HEK293T (cell line): ENCODE results near the gene LRRC58.
"Not testable (repeated sequence)": the region's sequence is repeated elsewhere in the genome, so short reads cannot be mapped to it uniquely, and the experiment has no call there.

ENCODE experiments used
- CTCF ChIA-PET: fragments of 350-600 bp; formaldehyde crosslinking; extraction: SDS; loops from one replicate; lab custom pipeline; 2021; ENCODE audit warnings: antibody characterized with exemption, inconsistent platforms; lab: Yijun Ruan, JAX
- POLR2A ChIA-PET: fragments of 350-600 bp; formaldehyde crosslinking; extraction: SDS; loops from one replicate; lab custom pipeline; 2020; ENCODE audit warnings: antibody characterized with exemption, inconsistent platforms; lab: Yijun Ruan, JAX
- DNase-seq: peaks from one replicate; pipeline ENCODE4 v3.0.0; 2012; ENCODE audit warnings: mixed read lengths; ENCODE audit errors: extremely low spot score
- ARNT ChIP-seq: fragments of 450-650 bp; IDR thresholded peaks from 2 replicates; pipeline ENCODE4 v1.6.1; 2017; ENCODE audit warnings: mild to moderate bottlenecking
- BHLHE40 ChIP-seq: fragments of 450-650 bp; IDR thresholded peaks from 2 replicates; pipeline ENCODE4 v1.6.1; 2016; ENCODE audit warnings: mild to moderate bottlenecking, moderate library complexity, borderline replicate concordance
- CTBP1 ChIP-seq: fragments of 450-650 bp; IDR thresholded peaks from 2 replicates; pipeline ENCODE4 v1.6.1; 2016; ENCODE audit warnings: borderline replicate concordance
- ELF4 ChIP-seq: fragments of 450-650 bp; IDR thresholded peaks from 2 replicates; pipeline ENCODE4 v1.6.1; 2017; ENCODE audit warnings: antibody characterized with exemption
- FOXA1 ChIP-seq: fragments of 450-650 bp; IDR thresholded peaks from 2 replicates; pipeline ENCODE4 v1.6.1; 2016; ENCODE audit warnings: mild to moderate bottlenecking
- FOXK2 ChIP-seq: fragments of 450-650 bp; IDR thresholded peaks from 2 replicates; pipeline ENCODE4 v1.6.1; 2016; ENCODE audit warnings: mild to moderate bottlenecking
- FOXM1 ChIP-seq: fragments of 450-650 bp; IDR thresholded peaks from 2 replicates; pipeline ENCODE4 v1.6.1; 2017; ENCODE audit warnings: mild to moderate bottlenecking, borderline replicate concordance
- HDGF ChIP-seq: fragments of 450-650 bp; IDR thresholded peaks from 2 replicates; pipeline ENCODE4 v1.6.1; 2017; ENCODE audit warnings: antibody characterized with exemption, borderline replicate concordance
- L3MBTL2 ChIP-seq: fragments of 450-650 bp; conservative IDR thresholded peaks from 2 replicates; pipeline ENCODE4 v1.6.1; 2016; ENCODE audit warnings: mild to moderate bottlenecking
- LEF1 ChIP-seq: fragments of 450-650 bp; IDR thresholded peaks from 2 replicates; pipeline ENCODE4 v1.6.1; 2017; ENCODE audit warnings: mild to moderate bottlenecking, borderline replicate concordance
- NFRKB ChIP-seq: fragments of 450-650 bp; IDR thresholded peaks from 2 replicates; pipeline ENCODE4 v1.6.1; 2016; ENCODE audit warnings: mild to moderate bottlenecking, moderate library complexity
- PKNOX1 ChIP-seq: fragments of 450-650 bp; IDR thresholded peaks from 2 replicates; pipeline ENCODE4 v1.6.1; 2016
- SP1 ChIP-seq: fragments of 450-650 bp; IDR thresholded peaks from 2 replicates; pipeline ENCODE4 v1.6.1; 2017
- SUZ12 ChIP-seq: fragments of 450-650 bp; IDR thresholded peaks from 2 replicates; pipeline ENCODE4 v1.6.1; 2016; ENCODE audit warnings: mild to moderate bottlenecking
- TARDBP ChIP-seq: fragments of 450-650 bp; IDR thresholded peaks from 2 replicates; pipeline ENCODE4 v1.6.1; 2016
- ZNF384 ChIP-seq: fragments of 450-650 bp; IDR thresholded peaks from 2 replicates; pipeline ENCODE4 v1.6.1; 2016

Gene LRRC58

DNA sequence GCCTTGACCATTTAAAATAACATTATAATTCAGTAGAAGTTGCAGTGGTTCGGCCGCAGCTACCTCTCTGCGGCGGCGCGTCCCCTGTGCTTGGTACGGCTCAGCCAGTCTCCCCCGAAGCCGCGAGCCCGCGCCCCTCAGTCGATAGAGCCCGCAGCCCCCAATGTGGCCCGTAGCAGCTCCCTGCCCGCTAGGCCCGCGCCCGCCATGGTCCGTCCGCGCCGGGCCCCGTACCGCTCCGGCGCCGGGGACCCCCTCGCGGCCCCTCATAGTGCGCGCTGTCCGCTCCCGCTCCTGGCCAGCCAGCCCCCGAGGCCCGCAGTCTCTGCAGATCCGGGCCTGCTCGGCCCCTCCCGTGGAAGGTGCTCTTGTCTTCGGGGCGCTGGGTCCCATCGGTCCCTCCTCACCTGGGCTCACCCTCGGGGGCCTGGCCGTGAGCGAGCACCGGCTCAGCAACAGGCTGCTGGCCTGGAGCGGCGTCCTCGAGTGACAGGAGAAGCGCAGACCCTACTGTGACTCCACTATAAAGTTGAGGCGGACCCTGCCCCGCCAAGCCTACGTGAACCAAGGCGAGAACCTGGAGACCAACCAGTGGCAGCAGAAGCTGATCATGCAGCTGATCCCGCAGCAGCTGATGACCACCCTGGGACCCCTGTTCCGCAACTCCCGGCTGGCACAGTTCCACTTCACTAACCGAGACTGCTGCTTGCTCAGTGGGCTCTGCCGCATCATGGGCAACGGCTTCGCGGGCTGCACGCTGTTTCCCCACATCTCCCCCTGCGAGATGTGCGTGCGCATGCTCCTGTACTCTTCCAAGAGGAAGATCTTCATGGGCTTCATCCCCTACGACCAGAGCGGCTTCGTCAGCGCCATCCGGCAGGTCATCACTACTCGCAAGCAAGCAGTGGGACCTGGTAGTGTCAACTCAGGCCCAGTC is 42.4 kb downstream of the LRRC58 start:
- DNase-seq = no peak
- no peak for TF ChIP-seq BHLHE40
- no peak for TF ChIP-seq SP1
- no peak for TF ChIP-seq LEF1
- no peak for TF ChIP-seq FOXM1
- TF ChIP-seq TARDBP = no peak
- no peak for TF ChIP-seq ZNF384
- no peak for TF ChIP-seq PKNOX1
- no peak for TF ChIP-seq CTBP1
- no peak for TF ChIP-seq ARNT
- TF ChIP-seq HDGF = no peak
- no peak for TF ChIP-seq NFRKB
- CTCF ChIA-PET = no interaction called here
- POLR2A ChIA-PET = no interaction called here

DNA sequence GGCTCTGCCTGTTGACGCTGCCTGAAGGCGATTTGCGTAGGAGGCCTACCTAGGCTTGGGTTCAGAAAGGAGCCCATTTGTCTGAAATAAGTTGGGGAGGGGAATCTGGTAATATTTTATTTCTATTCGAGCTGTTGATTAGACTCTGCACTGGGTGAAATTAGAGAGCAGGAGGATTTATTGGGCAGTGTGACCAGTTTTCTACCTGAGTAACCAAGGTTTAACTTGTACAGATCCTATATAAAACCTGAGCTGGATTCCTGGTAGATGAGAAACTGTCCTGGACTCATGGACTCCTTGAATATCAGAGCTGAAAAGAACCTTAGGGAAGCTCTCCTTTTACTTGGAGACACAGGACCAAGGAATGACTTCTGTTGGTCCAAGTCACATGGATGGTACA is 44.5 kb downstream of the LRRC58 start:
- TF ChIP-seq ARNT (no peak), ZNF384 (no peak), FOXA1 (no peak), ELF4 (no peak)
- DNase-seq = no peak
- ChIA-PET POLR2A (no interaction called here), CTCF (interaction anchor here (0.7 kb wide), 1 partner anchor 263 kb away, joined by 9 read pairs; no protein-coding TSS in a partner anchor)

- CTCF ChIA-PET = no interaction called here
- POLR2A ChIA-PET = no interaction called here
- no peak for TF ChIP-seq LEF1
- no peak for TF ChIP-seq PKNOX1
- no peak for TF ChIP-seq SP1
- TF ChIP-seq L3MBTL2 = no peak
- no peak for TF ChIP-seq HDGF
- no peak for TF ChIP-seq ZNF384
- no peak for TF ChIP-seq TARDBP
- no peak for TF ChIP-seq FOXM1
- no peak for TF ChIP-seq NFRKB
- TF ChIP-seq FOXK2 = no peak
- no peak for TF ChIP-seq SUZ12
- TF ChIP-seq BHLHE40 = no peak
- no peak for TF ChIP-seq ELF4
- no peak for TF ChIP-seq FOXA1
- no peak for TF ChIP-seq CTBP1
- no peak for DNase-seq
These were observed 46.8 kb downstream of the LRRC58 start for GRCh38 chr3:120302361-120302760.

DNA sequence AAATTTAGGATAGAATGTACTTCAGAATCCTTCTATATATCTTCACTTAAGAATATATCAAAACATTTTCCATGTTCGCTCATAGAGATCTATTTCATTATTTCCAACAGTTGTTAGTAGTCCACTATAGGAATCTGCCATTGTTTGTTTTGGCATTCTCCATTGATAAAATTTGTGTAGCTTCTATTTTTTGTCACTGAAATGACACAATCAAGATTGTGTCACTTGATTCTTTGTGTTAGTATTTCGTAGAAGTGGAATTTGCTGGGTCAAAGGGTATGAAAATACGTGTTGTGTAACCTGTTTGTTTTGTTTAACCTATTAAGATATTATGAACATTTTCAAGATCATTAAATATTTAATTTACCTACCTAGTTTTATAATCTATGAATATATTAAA is 48.2 kb downstream of the LRRC58 start:
- no peak for DNase-seq
- TF ChIP-seq SP1 (no peak), ARNT (no peak)
- POLR2A ChIA-PET = interaction anchor here (1.5 kb wide), 1 partner anchor 49 kb away, joined by 3 read pairs; the partner anchor contains the start of gene LRRC58
- CTCF ChIA-PET = no interaction called here

DNA sequence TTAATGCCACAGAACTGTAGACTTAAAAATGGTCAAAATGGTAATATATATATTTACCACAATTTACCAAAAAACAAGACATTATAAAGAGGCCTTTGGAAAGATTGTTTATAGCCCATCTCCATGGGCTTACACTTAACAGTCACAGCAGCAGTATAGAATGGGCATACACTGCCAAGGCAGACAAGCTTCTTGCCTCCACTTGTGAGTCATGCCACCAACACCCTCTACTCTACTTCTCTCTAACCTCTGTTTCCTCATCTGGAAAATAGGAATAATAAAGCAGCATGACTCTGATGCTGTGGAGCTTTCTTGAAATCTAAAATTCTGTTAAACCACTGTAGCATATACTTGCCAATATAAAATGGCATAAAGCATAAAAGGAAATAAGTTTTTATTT is 49.8 kb downstream of the LRRC58 start:
- TF ChIP-seq ARNT = no peak
- no peak for TF ChIP-seq NFRKB
- no peak for TF ChIP-seq FOXA1
- no peak for DNase-seq
- CTCF ChIA-PET = no interaction called here
- POLR2A ChIA-PET = interaction anchor here (1.5 kb wide), 1 partner anchor 50 kb away, joined by 3 read pairs; the partner anchor contains the start of gene LRRC58

DNA sequence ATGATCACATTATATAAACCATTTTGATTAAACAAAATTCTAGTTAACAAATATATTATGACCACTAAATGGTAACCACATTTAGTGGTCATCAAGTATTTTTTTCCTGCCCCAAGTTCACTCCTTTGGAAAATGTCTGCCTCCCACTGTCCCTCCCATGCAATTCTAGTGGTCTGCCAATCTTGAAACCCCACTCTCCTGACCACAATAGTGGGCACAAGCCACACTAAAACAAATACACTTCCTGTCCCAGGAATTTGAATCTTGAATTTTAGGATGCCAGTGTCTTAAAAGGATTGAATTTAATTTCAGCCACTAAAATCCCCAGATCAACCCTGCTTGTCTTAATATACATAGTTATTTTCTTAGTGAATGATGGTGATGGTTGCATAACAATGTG is 50.2 kb downstream of the LRRC58 start:
- POLR2A ChIA-PET = no interaction called here
- TF ChIP-seq PKNOX1 = no peak
- TF ChIP-seq HDGF = no peak
- no peak for TF ChIP-seq L3MBTL2
- TF ChIP-seq NFRKB = no peak
- no peak for TF ChIP-seq BHLHE40
- TF ChIP-seq ARNT = no peak
- TF ChIP-seq FOXK2 = no peak
- no peak for TF ChIP-seq FOXA1
- TF ChIP-seq SUZ12 = no peak
- DNase-seq = no peak
- CTCF ChIA-PET = no interaction called here

DNA sequence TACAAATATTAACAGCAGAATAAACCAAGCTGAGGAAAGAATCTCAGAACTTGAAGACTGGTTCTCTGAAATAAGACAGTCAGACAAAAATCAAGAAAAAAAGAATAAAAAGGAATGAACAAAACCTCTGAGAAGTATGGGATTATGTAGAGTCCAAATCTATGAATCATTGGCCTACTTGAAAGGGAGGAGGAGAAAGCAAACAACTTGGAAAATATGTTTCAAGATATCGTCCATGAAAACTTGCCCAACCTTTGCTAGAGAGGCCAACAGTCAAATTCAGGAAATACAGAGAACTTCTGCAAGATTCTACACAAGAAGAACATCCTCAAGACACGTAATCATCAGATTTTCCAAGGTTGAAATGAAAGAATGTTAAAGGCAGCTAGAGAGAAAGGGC is 57.6 kb downstream of the LRRC58 start:
- DNase-seq, CTCF ChIA-PET, POLR2A ChIA-PET: not testable (repeated sequence)
